Retina (tissue), 1 donor: ENCODE data around the gene SLC4A2.

Experiments used
- DNase-seq: peaks from one replicate; pipeline ENCODE4 v3.0.0-alpha.2; 2016

SLC4A2 gene

DNA sequence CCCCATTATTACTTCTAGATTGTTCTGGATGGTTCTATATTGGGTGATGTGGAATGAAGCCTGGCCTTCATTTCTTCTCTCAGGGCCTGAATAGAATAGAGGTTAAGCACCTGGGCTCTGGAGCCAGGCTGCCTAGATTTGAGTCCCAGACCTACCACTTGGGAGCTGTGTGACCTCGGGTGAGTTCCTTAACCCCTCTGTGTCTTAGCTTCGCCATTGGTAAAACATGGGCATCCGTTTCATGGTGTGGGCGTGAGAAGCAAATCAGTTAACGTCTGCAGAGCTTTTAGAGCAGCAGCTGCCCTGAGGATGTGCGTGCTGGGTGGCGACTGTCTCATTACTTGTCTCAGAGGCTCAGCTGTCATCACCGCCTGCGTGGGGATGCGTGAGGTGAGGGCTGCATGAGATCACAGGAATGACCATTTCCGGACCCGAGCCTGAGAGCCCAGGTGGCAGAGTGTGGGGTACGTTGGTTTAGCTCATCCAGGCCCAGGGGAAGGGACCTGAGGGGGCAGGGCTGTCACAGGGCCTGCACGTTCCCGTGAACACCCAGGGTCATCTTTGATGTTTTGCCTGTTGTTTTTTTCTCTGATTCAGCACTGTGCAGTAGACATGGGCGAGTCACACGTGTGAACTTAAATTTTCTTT is 36.6 kb downstream of the SLC4A2 start:
- no peak for DNase-seq

DNA sequence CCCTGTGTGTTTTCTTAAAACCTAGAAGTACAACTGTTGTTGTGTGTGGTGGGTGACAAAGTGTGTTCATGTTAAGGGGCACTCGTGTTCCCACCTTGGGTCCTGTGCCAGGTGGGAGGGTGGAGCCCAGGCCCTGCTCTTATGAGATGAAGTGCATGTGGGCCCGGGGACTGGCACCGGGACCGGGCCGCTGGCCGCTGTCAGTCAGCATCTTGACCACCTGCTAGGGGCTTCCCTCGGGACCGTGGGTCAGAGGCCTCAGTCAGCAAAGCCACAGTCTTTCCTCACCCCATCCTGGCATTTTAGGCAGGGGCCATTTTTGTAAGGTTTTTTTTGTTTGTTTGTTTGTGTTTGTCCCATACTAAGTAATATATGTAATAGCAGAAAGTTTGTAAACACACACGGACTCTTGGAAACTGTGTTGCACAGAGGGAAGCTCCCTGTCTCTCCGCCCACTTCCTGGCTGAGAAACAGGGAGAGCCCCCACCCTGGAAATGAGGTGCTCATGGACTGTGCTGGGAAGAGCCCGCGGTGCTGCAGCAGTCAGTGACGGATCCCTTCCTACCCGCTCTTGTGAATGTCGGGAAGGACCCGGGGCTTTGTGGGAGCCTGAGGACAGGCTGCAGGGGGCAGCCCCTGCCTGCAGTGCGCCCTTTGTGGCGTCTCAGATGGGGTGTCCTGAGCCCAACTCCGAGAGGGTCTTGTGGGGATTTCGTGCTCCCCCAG is 40.3 kb downstream of the SLC4A2 start:
- no peak for DNase-seq

DNA sequence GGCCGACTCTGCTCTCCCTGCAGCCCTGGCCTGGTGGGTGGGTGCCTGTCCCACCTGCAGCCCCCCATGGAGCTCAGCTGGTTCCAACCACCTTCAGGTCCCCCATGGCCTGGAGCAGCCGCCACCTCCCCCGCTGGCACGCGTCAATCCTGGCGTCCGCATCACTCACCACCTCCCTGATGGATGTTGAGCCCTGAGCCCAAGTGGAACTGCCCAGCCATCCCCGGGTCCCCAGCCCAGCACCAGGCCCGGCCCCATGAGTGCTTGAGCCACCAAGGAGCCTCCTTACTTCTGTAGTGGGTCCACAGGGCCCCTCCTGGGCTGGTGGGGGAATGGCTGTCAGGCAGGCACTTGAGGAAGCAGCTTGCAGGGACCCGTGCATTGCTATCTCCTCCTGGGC is 41.5 kb downstream of the SLC4A2 start:
- DNase-seq: no peak

DNA sequence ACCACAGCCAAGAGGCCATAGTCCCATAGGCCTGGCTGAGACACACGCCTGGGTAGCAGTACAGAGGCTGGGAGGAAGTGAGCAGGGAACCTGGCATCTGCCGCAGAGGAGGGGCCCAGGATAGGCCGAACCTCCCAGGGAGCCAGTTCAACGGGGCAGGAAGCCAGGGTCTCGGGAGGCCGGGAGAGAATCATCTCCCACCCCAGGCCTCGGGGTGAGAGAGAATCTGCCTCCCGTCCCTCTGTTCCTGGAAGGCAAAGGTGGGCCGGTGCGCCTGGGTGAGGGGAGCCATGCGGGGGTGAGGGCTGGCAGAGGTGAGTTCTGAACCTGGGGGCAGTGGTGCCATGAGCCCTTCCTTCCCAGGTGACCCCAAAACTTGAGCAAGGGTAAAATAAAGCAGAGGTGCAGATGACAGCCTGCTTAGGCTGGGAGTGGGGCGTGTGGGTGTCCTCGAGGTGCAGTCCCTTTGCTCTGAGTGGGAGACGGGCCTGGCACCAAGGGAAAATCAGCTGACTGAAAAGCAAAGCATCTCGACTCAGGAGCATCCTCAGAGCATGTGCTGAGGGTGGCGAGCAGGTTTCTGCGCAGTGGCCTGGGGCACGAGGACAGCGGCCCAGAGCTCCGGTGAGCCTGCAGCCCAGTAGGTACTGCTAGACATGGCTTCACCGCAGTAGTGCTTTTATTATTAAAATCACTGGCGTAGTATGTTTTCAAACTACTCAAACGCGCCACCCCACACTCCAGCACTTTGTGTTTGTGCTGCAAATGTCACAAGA is 42.4 kb downstream of the SLC4A2 start:
- DNase-seq: no peak

DNA sequence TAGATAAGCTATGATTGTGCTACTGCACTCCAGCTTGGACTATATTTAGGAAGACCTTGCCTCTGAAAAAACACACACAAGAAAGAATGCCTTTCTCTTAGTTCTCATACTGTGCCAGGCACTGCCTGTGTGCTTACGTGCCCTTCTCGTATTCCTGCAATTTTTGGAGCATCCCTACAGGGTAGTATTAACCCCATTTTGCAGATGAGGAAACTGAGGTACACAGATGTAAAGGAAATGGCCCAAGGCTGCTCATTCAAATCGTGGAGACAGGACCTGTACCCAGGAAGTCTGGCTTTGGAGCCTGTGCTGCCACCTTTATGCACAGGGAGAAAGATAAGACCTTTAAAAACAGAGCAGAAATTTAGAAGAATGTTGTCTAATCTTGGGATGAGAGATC is 43.6 kb downstream of the SLC4A2 start:
- no peak for DNase-seq

DNA sequence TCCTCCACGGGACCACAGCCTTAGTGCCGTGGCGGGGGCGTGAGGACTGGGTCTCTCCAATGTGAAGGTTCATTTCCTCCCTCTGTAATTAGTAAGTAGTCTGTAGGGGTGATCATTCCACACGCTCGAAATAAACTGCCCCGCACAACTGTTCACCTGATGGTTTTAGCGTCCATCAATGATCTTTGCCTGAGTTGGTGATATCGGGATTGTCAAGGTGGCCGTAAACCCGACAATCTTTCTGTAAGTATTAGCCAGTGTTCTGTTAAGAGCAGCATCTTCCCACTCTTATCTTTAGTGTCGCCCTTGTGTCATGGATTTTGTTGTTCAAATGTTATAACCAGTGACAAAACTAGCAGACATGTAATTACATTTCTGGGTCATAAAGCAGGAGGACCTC is 44.6 kb downstream of the SLC4A2 start:
- no peak for DNase-seq

DNA sequence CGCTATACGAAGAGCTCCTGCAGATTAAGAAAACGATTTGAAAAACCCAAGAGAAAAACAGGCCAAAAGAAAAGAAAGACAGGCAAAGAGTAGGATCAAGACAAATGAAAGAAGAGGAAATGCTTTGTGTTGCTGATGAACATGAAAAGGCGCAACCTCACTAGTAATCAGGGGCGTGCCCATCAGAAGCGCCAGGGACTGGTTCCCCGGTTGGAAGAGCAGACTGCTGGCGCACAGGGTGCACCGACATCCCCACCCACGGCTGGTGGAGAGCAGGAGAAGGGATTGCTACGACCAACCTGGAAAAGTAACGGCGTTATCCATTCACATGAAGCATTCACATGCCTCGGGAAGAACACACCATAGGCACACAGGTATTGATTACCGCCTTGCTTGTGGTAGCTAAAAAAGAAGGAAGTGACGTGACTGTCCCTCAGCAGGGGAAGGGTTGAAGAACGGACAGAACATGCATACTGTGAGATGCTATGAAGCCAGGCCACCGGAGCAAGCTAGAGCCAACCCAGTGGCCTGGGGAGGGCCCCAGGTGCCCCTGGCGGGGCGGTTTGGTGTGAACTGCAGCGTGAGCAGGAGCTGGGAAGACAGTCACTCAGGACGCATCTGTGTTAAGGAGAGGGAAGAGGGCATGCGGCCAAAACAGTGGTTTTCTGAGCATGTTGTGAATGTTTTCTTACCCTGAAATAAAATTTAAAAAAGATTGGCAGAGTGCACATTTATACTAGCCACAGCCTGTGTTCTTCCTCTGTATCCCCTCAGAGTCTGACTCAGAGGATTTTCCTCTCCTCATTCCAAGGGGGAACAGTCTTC is 45.2 kb downstream of the SLC4A2 start:
- DNase-seq: no peak

DNA sequence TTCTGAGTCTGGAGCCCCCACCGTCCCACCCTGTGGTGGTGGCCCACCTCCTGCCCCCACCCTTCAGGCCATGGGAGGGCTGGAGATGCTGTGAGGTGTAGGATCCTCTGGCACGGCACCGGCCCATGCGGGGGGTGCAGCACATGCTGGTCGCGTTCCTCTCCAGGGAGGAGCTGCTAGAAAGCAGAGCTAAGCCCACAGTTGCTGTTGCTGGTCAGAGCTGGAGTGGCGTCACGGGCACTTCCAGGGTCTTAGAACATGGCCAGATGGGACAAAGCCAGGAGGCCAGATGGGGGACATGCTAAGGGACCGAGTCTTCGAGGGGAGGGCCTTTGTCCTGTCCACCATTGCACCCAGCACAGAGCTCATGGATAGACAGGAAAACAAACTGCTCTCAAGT is 48.5 kb downstream of the SLC4A2 start:
- no peak for DNase-seq

DNA sequence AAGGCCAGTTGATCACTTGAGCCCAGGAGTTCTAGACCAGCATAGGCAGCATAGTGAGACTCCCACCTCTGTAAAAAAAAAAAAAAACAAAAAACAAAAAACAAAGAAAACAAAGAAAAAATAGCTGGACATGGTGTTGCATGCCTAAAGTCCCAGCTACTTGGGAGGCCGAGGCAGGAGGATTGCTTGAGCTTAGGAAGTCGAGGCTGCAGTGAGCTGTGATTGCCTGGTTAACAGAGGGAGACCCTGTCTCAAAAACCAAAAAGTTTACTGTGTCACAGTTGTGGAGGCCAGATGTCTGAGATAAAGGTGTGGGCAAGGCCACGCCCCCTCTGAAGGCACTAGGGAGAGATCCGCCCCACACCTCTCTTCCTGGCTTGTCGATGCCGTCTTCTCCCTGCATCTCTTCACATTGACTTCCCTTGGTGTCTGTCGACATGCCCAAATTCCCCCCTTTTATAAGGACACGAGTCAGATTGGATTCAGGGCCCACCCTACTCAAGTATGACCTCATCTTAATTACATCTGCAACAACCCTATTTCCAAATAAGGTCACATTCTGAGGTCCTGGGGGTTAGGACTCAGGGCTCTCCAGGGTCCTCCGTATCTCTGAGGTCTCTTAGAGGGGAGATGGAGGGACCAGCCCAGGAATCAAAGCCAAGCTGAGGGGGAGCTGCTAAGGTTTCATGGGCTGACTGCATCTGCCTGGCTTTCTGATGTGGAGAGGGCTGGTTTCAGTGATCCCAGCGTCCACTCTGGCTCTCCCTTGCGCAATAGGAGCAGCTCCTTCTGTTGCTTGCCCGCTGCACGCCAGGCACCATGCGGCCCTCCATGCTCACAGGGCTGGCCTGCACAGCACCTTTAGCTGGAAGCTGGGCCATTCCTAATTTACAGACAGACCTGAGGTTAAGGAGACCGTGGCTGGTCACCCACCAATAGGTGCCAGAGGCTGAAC is 50.0 kb downstream of the SLC4A2 start:
- DNase-seq: no peak

DNA sequence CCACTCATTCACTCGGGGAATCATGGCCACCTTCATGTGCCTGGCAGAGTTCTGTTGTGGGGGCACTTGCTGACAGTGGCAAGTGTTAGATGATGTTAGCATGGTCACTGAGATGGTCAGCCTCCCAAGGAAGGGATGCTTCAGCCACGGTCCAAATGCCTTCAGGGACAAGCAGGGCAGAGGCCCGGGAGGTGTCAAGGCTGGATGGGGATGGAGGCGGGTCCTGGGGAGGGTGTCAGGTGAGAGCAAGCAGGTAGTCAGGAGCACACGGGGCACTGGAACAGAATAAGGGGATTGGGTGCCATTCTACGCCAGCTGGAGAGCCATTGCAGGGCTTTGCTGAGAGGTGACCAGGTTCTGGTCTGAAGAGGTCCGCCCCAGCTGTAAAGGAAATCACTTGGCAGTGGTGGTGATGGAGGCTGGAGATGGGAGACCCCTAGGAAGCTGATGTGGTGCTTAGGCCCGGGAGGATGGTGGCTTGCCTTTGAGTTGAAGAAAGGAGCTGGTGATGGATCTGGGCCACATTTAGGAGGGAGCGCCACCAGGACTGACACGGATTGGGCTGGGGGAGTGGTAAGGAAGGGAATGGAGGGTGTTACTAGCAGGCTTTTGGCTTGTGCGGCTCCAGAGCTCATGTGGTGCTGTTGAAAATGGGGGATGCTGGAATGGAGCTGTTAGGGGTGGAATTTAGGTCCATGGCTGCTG is 51.0 kb downstream of the SLC4A2 start:
- DNase-seq: no peak

DNA sequence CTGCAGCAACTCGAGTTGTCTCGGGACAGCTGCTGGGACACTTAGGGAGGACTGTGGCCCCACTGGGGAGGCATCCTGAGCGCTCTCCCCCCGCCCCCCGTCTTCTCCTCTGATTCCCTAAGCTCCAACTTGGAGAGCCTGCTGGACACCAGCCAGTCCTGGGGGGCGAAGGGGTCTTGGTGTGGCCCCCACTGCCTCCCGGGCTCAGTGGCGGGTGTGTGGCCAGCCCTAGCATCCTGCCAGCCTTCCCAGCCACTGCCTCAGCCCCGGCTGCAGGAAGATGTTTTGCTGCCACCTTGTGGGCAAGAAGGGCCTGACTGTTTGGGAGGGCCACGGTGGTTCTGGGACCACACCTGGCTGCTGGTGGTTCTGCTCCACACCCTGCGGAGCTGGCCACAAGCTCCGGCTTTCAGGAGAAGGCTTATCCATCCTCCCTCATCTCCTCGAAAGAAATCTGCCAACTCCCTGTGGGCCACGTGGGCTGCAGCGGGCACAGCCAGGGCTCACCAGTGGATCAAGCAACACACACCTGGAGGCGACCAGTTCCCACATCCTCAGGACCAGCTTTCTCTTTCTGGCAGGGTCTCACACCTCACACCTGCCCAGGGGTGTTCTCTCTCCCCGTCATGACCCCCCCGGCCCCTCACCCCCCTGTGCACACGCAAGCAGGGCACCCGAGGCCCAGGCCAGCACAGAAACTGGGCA is 51.7 kb downstream of the SLC4A2 start:
- peak; percentile 82 for DNase-seq

DNA sequence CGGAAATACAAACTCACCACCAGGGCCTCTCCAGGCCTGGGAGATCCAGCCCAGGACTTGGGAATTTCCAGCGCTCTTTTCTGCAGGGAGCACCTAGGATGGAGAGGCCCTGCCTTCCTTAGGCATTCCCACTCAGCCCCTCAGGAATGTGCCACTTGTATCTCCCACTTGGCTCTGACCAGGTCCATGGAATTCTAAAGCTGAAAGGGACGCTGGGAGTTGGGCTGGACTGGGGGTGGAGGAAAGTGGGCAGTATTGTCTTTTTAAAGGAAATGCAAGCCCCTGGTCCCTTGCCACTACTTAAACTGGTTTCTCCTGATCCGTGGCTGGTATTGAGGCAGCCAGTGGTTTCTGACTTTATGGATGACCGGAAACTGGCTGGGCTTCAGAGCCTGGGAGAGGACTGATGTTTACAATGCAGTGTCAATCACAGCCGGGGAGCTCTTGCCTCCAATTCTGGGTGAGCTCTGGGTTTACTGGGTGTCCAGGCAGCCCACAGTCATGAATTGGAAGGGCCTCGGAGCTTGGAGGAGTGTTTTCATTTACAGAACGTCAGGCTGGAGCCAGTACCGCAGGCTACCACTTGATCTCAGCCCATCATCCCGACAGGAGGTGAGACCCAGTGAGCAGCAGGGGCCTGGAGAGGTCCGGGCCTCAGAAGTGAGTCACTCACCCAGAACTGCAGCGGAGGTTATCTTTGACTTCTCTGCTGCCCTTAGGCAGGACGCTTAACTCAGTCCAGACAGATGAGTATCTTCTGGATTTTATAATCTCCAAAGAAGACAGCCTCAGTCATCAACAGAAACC is 54.2 kb downstream of the SLC4A2 start:
- no peak for DNase-seq

DNA sequence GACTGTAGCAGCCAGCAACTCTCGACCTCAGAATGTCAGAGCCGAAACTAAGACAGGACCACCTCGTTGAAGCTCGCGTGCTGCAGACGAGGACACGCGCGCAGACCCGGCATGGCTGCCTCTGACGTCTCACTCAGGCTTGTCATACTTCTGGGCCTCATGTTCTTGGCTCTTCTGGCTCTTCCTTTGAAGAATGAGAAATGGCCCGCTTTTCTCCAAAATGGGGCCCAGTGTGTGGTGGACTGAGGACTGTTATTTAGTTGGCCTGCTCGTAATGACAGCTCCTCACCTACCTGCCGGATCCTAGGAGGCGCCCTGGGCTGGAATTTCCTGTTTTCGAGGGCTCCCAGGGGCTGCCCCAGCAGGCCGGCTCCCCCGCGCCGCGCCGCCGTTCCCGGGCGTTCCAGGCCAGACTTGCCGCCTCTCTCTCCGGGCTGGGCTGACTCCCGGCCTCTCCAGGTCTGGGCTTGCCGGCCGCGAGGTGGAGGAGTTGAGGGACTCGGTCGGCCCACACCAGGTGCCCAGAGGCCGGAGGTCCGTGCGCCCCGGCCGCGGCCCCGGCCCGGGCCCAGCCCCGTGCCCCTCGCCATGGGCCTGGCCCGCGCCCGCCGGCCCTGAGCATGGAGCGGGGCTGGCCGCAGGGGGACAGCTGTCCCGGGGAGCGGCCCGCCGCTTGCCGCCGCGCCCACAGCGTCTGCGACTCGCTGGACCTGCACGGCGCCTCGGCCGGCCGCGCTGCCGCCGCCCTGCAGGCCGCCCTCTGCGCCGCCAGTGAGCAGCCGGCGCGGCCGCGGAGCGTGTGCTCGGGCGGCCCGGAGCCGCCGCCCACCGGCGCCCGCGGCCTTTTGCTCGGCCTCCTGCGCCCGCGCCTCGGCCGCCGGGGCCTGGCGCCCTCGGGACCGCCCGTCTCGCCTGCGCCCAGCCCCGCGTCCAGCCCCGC is 55.0 kb downstream of the SLC4A2 start:
- DNase-seq: no peak

DNA sequence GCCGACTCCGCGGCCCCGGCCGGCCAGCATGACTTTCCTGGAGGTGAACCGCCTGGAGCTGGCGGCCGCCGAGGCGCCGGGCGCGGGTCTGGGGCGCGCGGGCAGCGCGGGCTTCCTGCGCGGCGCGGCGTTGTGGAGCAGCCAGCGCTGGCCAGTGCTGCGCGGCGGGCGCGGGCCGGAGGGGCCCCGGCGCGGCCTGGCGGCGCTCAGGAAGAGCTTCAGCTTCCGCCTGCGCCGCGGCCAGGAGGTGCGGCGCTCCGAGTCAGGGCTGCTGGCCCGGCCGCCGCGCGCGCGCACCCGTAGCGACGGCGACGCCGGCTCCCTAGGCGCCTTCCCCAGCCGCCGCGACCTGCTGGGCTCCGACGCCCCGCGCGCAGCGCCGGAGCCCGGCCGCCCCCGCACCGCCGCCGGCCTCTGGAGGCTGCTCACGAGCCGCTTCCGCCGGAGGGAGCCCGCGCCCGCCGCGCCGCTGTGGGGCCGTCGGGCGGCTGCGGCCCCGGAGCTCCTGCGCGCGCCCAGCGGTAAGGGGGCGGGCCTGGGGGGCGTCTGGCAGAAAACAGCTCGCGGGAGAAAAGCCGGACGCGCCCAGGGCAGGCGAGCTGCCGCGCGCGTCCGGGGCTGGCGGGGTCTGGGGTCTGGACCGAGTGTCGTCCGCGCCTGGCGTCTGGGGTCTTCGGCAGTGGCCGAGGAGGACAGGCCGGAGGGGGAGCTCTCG is 55.9 kb downstream of the SLC4A2 start:
- no peak for DNase-seq

DNA sequence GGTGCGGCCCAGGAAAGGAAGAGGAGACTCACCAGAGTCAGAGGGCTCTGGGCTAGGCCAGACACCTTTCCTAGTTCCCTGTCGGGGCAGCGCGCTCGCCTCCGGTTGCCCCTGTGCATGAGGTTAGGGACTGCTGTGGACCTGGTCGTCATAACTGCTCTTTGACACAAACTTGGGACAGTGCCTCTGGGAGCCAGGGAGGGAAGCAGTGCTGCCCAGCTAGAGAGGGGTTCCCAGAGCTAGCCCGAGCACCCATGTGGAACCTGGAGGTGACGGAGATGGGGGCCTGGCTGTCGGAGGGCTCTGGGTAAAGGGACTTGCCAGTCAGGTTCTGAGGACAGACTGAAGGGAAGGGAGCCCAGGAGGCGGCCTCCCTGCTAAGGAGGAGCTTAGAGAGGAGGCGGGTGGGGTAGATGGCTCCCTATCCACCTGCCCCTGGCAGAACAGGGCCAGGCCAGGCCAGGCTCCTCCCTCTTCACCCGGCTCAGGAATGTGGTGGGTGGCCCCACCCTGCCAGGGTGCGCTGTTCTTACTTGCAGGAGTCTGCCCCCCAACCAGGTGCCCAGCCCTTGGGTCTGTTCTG is 56.5 kb downstream of the SLC4A2 start:
- no peak for DNase-seq

DNA sequence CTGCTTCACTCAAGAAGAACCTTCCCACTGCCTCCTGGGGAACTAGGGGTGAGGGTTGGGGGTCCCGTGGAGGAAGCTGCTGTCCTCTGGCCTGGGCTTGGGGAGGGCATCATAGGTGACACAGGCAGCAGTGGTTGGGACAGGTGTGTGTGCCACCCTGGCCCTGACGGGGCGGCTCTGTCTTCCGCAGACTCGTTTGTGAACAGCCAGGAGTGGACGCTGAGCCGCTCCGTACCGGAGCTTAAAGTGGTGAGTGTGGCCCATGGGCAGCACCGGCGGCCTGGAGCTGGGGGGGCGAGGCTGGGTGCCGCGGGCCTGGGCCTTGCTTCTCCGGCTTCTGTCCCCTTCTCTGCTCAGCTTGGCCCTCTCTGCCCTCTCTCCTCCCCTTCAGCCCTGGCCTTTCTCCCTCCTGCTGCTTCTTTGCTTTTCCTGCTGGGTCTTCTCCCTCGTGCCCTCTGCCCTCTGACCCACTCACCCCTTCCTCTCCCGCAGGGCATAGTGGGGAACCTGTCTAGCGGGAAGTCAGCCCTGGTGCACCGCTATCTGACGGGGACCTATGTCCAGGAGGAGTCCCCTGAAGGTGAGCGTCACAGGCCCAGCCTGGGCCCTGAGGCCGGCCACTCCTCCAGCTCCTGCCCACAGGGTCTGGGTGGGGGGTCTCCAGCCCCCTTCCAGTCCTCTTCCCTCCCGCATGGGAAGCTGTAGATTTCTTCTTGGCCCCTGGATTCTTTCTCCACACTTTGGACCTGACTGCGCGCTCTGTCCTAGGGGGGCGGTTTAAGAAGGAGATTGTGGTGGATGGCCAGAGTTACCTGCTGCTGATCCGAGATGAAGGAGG is 57.4 kb downstream of the SLC4A2 start:
- no peak for DNase-seq

DNA sequence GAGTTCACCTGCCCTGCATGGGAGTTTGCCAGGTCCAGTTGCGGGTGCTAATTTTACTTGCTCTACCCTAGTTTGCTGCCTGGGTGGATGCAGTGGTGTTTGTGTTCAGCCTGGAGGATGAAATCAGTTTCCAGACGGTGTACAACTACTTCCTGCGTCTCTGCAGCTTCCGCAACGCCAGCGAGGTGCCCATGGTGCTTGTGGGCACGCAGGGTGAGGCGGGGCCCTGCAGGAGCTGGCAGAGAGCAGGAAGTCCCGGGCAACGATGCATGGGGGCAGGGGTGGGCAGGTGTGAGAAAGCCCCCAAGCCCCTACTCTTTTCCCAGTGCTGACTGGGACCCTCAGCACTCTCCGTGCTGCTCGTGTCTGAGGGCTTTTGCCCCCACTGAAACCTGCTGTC is 58.2 kb downstream of the SLC4A2 start:
- DNase-seq: no peak
